ENCODE measurements around the gene PET117.

GRCh38 chr20:18138639-18139583 lies 1.2 kb downstream of the PET117 start:
- TF ChIP-seq EZH2 (IDR thresholded peaks at IDR 0.05; ENCODE audit: borderline replicate concordance, insufficient read depth, low read length, poor library complexity, severe bottlenecking), result no peak
- no peak for TF ChIP-seq TAF1 (IDR thresholded peaks at IDR 0.05; ENCODE audit: low read depth)
- TF ChIP-seq CTCF (IDR thresholded peaks at IDR 0.05; ENCODE audit: poor library complexity, severe bottlenecking), result no peak
- no peak for TF ChIP-seq POLR2AphosphoS5 (IDR thresholded peaks at IDR 0.05)
- no peak for TF ChIP-seq EP300 (conservative IDR thresholded peaks at IDR 0.05; ENCODE audit: poor library complexity, severe bottlenecking)
- no peak for TF ChIP-seq RAD21 (conservative IDR thresholded peaks at IDR 0.05)
